GM19035 (cell line): ENCODE data around the gene CTNND2.
"Not testable (repeated sequence)": the region's sequence is repeated elsewhere in the genome, so short reads cannot be mapped to it uniquely, and the experiment has no call there.

ENCODE experiments used
- ATAC-seq: cut with Tn5 transposase; IDR thresholded peaks from one replicate; pipeline ENCODE4 v1.9.1; 2021; ENCODE audit not compliant: unreplicated experiment

CTNND2 gene

DNA sequence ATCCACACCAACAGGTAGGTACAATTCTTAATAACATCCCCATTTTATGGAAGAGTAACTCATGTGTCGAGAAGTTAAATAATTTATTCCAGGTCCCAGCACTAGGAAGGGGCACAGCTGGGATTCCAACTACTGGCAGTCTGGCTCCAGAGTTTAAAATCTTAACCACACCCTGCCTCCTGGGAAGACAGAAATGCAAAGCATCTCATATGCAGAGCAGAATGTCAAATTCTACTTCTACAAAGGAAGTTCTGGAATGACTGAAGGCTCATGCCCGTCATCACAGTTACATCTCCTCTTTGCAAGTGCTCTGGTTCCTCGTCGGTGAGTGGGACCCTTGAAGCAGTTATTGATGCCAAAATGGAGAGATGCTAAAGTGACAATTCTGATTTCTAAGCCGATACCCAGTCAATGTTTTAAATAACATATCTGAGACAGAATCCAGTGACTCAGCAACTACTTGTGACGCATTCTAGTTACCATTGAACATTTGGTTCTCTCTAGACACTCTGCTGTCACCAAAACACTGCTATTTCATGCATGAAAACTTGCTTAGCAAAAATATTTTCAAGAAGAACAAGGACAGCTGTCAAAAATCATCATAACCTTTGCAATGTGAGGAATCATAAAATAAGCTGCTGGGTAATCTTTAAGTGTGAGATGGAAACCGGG lies 412.7 kb downstream of the CTNND2 start:
- no peak for ATAC-seq

- ATAC-seq = no peak
Observed at GRCh38 chr5:11483630-11484029, 420.6 kb downstream of the CTNND2 start.

- ATAC-seq = no peak
Observed at GRCh38 chr5:11482011-11482410, 422.2 kb downstream of the CTNND2 start.

DNA sequence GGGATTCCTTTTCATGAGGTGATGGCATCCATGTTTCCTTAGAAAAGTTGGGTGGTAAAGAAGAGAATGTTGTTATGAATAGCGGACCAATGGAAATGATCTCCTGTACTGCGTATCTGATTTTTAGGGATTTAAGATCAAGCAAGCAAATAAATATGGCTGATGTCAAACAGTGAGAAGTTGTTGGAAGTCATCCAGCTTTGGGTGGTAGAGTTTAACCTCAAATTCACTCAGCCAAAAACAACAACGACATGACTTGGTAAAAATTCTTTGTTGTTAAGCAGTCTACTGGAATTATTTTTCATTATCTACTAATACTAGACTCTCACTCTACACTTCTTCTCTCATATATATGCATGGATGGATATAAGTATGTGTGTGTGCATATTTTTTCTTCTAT lies 426.5 kb downstream of the CTNND2 start:
- ATAC-seq = no peak

- ATAC-seq = no peak
Observed at GRCh38 chr5:11476866-11477265, 427.4 kb downstream of the CTNND2 start.

GRCh38 chr5:11468334-11469039 lies 435.8 kb downstream of the CTNND2 start:
- no peak for ATAC-seq

- no peak for ATAC-seq
Observed at GRCh38 chr5:11467588-11467987, 436.7 kb downstream of the CTNND2 start.

- ATAC-seq = no peak
Observed at GRCh38 chr5:11459716-11460115, 444.5 kb downstream of the CTNND2 start.

DNA sequence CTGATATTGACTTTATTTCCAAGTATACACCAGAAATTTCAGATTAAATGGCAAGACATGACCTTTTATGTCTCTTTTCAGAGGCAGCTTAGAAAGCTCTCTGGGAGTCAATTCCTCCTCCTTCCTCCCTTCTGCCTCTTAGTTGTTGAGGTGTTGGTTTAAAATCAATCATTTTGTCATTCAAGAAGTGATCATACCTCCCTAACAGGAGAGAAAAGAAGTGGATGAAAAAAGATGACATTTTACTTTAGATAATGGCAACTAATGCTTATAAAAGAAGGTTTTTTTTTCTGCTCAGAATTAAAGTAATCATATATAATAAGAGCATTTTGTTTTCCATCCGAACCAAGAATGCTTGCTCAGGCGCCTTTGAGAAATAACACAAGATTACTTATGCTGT lies 448.7 kb downstream of the CTNND2 start:
- no peak for ATAC-seq

GRCh38 chr5:11452852-11453251 lies 451.4 kb downstream of the CTNND2 start:
- ATAC-seq = no peak

GRCh38 chr5:11449966-11450365 lies 454.3 kb downstream of the CTNND2 start:
- no peak for ATAC-seq

- no peak for ATAC-seq
Observed at GRCh38 chr5:11449217-11449616, 455.0 kb downstream of the CTNND2 start.

DNA sequence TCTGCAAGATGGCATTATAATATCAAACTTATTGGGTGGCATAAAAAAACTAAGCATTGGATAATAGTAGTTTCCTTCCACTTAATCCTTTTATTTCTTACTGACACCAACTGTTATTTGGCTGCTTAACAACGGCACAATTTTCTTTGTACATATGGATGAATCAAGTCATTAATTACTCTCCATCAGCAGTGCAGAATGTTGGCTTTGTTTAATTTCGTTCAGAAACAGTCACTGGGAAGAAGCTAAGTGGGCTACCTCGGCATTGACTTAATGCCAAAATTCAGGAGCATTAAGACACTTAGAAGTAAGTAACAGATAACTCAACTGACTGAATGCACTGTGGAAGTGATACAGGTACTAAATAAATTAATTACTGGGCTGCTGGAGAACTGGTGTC lies 460.4 kb downstream of the CTNND2 start:
- no peak for ATAC-seq

- ATAC-seq = no peak
Observed at GRCh38 chr5:11432116-11432515, 472.1 kb downstream of the CTNND2 start.

DNA sequence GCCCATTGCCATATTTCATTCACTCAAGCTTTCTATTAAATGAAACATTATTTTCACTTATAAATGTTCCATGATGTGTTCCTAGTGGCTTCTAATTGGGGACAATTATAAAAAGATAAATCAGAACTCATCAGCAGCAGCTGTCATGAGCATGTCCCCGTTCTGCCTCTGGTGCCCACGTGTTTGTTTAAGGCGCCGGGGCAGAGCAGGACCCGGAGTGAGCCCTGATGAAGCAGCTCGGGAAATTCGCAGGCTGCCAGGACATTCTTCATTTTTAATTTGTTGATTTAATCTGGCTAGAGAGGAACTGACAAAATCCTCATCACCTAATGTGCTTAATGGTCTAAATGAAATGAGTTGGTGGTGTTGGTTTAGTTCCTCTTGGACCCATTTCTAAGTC lies 475.0 kb downstream of the CTNND2 start:
- no peak for ATAC-seq

DNA sequence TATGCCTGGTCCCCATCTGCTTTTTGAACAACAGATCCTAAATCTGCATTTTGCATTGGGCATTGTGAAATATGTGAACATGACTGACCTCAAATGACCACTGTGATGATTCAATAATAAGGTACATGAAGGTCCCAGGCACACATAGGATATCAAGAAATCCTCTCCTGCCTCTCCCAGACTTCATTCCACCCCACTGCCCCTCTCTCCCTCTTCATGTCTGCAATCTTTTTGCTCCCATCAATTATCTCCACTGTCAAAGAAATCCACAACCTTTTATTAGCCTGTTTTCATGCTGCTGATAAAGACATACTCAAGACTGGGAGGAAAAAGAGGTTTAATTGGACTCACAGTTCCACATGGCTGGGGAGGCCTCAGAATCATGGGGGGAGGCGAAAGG lies 476.7 kb downstream of the CTNND2 start:
- no peak for ATAC-seq

DNA sequence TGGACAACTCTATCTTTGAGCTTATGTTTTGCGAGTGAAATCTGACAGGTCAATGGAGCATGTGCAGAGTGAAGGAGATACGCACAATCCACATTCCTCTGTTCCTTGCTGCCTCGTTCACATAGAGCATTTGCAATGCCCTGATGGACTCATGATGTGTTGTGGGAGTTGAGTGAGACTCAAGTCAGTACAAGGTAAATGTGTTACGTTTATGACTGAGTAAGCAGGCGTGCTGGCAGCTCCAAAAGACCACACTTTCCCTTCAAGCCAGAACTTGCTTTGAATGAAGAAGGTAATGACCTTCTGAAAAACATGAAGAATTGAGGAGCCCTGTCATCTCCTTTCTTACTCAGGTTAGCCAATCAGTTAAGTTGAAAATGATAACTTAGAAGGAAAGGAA lies 477.8 kb downstream of the CTNND2 start:
- no peak for ATAC-seq

DNA sequence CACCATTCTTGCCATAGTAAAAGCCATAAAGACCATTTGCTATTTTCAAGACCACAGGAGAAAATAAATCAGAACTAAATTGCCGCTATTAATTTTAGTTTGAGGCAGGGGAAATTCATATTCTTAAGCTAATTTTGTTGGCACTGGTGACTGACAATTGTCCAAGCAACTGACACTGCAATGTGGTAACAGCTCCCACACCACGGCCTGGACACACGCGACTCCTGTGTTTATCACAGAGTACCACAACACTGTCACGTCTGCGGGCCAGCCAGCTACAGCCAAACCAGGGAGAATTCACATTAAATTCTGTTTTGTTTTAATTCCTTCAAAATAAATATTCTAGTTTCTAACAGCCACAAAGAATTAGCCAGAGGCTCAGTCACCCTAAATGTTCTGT lies 481.9 kb downstream of the CTNND2 start:
- no peak for ATAC-seq

- no peak for ATAC-seq
Observed at GRCh38 chr5:11420969-11421368, 483.3 kb downstream of the CTNND2 start.

GRCh38 chr5:11415751-11416150 lies 488.5 kb downstream of the CTNND2 start:
- no peak for ATAC-seq

GRCh38 chr5:11414732-11415131 lies 489.5 kb downstream of the CTNND2 start:
- ATAC-seq = not testable (repeated sequence)

GRCh38 chr5:11411621-11412020 lies 492.6 kb downstream of the CTNND2 start:
- no peak for ATAC-seq
